IPS-11a (cell line): Measurements from ENCODE around the gene CYP4F2.
A peak's percentile ranks its signal among the peaks of the same experiment; 100 is the strongest.
"Not testable (repeated sequence)": the region's sequence is repeated elsewhere in the genome, so short reads cannot be mapped to it uniquely, and the experiment has no call there.

Experiments used
- H3K4me3 ChIP-seq: one replicate; pipeline ENCODE4 v1.5.1; 2013; ENCODE audit warnings: low read depth, low read length, control low read depth

CYP4F2 gene

DNA sequence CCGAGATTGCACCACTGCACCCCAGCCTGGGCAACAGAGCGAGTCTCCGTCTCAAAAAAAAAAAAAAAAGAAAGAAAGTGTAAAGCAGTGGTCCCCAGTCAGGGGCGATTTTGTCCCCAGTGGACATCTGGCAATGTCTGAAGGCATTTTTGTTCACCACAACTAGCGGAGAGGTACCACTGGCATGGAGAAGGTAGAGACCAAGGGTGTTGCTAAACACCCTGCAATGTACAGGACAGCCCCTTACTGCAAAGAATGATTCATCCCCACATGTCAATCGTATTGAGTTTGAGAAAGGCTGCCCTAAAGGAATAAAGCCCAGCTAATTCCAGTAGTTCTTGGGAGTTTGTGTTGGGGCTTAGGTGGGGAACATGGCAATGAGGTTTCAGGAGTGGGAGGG lies 38.7 kb downstream of the CYP4F2 start:
- no peak overlapping the region for H3K4me3 ChIP-seq

DNA sequence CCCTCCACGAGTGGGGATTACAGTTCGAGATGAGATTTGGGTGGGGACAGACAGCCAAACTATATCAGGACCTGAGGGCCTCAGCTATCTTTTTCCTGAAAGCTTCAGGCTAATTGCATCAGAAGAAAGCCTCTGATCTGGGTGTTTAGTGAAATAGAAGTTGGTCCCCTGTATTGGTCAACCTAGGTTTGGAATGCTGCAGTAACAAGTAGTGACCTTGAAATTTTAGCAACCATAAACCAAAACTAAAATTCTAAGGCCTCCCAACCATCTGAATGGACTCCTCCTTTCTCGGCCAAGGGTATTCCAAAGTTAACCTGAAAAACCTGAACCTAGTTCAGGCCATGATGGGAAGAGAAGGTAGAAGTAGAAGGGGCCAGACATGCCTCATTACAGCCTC lies 47.5 kb downstream of the CYP4F2 start:
- no peak overlapping the region for H3K4me3 ChIP-seq

DNA sequence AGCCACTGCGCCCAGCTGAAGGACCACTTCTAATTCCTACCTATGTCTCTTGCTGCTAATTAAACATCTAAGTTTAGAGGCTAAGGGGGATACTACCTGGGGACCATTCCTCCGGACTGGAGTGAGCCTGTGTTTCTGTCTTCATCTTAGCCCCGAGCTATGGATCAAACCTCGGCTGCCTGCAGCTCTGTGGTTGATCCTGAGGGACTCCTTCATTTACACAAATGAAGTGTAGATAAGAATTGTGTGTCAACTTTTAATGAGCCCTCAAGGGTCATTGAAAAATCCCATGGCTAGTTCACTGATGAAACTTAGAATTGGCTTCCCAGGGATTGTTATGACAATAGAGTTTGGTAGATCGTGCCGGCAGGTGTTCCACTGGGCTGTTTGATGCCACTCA lies 51.0 kb downstream of the CYP4F2 start:
- H3K4me3 ChIP-seq: no peak overlapping the region

DNA sequence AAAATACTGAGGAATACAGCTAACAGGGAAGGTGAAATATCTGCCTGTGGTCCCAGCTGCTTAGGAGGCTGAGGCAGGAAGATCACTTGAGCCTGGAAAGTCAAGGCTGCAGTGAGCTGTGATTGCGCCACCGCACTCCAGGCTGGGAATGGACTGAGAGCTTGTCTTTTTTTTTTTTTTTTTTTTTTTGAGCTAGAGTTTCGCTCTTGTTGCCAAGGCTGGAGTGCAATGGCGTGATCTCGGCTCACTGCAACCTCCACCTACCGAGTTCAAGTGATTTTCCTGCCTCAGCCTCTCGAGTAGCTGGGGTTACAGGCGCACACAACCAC lies 54.0 kb downstream of the CYP4F2 start:
- not testable (repeated sequence) for H3K4me3 ChIP-seq

DNA sequence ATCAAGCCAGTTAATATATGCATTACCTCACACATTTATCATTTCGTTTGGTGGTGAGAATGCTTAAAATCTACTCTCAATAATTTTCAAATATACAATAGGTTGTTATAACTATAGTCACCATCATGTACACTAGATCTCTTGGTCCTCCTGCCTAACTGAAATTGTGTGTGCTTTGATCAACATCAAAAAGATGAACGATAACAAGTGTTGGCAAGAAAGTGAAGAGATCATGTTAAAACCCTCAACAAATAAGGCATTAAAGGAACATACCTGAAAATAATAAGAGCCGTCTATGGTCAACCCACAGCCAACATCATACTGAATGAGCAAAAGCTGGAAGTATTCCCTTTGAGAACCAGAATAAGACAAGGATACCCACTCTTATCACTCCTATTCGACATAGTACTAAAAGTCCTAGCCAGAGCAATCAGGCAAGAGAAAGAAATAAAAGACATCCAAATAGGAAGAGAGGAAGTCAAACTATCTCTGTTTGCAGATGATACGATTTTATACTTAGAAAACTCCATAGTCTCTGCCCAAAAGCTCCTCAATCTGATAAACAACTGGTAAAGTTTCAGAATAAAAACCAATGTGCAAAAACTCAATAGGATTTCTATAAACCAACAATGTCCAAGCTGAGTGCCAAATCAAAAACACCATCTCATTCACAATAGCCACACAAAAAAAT lies 54.5 kb downstream of the CYP4F2 start:
- H3K4me3 ChIP-seq: no peak overlapping the region

DNA sequence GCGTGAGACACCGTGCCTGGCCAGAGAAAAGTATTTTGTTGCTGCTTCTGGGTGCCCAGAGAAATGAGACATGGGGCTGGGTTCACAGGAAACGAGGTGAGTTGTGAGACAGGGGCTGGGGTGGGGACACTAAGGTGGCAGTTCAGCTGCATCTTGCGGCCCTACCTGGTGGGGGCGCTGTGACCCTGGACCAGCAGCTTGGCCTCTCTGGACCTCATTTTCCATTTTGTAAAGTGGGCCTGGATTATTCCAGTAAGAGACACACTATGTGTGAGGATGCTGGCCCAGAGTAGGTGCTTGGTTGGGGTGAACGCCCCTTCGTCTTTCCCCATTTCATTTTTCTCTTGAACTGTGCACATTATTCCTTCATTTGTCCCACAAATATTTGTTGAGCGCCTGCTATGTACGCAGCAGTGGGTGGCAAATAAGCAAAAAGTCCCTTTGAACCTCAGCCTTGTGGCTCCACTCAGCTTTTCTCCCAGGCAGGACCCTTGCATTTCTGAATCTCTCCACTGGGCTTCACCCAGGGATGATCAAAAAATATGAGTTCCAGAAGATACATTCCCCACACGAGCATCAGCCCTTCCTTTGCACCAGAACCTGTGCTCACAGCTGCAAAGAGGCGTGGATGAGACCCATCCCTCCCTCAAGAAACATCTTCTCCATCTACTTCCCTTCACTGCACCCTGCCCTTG lies 55.9 kb downstream of the CYP4F2 start:
- no peak overlapping the region for H3K4me3 ChIP-seq

DNA sequence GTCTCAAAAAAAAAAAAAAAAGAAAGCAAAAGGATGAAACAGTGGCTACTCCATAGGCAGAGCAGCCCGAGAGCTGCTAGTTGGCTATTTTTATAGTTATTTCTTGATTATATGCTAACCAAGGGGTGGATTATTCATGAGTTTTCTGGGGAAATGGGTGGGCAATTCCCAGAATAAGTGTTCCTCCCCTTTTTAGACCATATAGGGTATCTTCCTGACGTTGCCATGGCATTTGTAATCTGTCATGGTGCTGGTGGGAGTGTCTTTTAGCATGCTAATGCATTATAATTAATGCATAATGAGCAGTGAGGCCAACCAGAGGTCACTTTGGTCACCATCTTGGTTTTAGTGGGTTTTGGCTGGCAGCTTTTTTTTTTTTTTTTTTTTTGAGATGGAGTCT lies 57.0 kb downstream of the CYP4F2 start:
- no peak overlapping the region for H3K4me3 ChIP-seq

DNA sequence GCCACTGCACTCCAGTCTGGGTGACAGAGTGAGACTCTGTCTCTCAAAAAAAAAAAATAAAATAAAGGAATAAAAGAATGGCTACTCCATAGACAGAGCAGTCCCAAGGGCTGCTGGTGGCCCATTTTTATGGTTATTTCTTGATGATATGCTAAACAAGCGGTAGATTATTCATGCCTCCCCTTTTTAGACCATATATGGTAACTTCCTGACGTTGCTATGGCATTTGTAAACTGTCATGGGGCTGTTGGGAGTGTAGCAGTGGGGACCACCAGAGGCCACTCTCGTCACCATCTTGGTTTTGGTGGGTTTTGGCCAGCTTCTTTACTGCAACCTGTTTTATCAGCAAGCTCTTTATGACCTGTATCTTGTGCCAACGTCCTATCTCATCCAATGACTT lies 58.0 kb downstream of the CYP4F2 start:
- not testable (repeated sequence) for H3K4me3 ChIP-seq

DNA sequence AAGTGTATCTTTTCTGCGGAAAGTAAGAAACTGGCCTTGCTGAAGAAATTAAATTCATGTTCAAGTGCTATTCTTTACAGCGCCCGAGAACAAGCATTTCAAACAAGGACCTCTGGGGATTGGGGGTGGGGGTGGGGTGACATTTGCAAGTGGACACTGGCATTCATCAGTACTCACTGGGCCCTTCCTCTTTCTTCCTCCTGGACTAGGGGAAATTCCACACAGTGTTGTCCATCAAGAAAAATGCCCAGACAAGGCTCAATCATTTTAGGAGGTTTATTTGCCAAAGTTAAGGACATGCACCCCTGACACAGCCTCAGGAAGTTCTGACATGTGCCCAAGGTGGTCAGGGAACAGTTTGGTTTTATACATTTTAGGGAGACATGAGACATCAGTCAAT lies 59.5 kb downstream of the CYP4F2 start:
- H3K4me3 ChIP-seq: no peak overlapping the region

DNA sequence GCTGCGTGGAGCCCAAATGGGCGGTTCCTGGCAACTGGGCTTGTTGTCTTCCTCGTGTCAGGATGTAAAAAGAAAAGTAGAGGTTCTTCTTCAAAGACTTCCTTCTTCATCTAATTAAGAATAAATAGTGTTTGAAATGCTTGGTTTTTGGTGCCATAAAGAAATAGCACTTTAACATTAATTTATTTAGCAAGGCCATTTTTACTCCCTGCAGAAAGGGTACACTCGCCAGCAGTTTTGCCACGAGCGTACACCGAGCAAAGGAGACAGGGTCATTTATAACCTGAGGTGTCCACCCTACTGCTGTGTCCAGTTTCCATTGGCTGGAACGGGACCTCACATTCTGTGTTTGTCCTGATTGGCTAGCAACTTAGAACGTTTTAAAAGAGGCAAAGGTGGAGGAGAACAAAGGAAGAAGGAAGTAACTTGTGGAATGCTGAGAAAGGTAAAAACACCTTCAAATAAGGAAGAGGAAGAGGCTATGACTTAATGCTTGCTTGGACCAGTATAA lies 60.6 kb downstream of the CYP4F2 start:
- H3K4me3 ChIP-seq: peak overlapping the region; percentile 13

DNA sequence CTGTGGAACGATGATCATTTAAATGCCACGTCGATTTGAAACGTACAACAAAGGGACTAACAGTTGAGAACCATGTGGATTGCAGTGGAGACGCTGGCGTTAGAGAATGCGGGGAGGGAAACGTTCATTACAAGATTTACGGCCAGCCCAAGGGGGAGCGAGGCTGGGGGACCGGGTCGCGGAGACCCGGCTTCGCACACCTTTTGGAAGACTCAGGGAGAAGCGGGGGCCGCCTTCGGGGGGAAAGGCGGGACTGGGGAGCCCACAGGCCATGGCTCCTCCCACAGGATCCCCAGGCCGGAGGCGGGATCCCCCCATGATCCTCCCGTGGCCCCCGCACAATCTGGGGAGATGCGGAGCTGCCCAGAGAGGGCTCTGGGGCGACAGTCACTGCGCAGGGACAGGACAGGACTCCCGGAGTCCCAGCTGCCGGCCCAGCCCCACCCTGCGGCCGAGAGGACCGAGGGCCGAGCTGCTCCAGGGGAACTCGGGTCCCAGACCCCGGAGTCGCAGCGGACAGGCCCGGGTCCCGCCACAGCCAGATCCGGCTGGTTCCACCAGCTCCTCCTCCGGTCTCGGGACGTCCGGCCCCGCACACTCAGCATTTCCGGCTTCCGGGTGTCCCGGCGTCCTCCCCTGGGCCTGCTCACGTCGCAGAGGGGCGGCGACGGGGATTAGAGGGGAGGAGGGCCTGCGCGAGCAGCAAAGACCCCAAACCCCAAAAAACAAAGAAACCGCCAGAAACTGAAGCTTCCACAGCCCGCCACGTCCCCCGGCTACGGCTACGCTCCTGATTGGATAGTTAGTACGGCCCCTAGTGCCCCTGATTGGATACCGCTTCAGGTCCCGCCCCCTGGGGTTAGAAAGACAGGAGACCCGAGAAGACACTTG lies 61.3 kb downstream of the CYP4F2 start:
- peak overlapping the region; percentile 62 for H3K4me3 ChIP-seq

DNA sequence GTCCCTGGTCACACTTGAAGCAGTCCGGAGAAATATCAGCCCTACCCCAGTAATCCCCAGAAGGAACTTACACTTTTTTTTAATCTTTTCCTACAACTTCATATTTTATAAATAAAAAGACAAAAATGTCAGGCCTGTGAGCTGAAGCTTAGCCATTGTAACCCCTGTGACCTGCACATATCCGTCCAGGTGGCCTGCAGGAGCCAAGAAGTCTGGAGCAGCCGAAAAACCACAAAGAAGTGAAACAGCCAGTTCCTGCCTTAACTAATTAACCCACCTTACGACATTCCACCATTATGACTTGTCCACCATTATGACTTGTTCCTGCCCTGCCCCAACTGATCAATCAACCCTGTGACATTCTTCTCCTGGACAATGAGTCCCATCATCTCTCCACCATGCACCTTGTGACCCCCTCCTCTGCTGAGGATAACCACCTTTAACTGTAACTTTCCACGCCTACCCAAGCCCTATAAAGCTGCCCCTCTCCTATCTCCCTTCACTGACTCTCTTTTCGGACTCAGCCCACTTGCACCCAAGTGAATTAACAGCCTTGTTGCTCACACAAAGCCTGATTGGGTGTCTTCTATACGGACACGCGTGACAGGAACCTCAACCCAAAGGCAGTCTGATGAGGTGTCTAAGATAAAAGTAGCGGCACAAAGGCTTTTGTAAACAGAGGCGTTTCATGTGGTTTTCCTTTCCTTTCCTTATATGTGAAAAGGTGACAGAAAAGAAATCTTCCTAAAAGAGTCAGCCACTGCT lies 62.1 kb downstream of the CYP4F2 start:
- peak overlapping the region; percentile 62 for H3K4me3 ChIP-seq

DNA sequence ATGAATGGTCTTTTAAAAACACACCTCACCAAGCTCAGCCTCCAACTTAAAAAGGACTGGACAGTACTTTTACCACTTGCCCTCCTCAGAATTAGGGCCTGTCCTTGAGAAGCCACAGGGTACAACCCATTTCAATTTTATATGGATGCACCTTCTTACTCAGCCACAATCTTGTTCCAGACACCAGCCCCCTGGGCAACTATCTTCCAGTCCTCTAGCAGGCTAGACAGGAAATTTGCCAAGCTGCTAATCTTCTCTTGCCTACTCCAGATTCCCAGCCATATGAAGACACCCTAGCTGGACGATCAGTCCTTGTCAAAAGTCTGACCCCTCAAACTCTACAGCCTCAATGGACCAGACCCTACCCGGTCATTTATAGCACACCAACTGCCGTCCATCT lies 63.6 kb downstream of the CYP4F2 start:
- H3K4me3 ChIP-seq: not testable (repeated sequence)

DNA sequence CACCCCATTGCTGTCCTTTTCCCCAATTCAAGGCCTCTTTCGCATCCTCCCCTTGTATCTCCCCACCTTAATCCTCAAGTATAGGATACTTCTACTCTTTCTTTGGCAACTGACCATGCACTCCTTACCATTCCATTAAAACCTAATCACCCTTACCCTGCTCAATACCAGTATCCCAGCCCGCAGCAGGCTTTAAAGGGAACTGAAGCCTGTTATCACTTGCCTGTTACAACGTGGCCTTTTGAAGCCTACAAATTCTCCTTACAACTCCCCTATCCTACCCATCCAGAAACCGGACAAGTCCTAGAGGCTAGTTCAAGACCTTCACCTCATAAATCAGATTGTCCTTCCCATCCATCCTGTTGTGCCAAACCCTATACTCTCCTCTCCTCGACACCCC lies 66.2 kb downstream of the CYP4F2 start:
- no peak overlapping the region for H3K4me3 ChIP-seq

DNA sequence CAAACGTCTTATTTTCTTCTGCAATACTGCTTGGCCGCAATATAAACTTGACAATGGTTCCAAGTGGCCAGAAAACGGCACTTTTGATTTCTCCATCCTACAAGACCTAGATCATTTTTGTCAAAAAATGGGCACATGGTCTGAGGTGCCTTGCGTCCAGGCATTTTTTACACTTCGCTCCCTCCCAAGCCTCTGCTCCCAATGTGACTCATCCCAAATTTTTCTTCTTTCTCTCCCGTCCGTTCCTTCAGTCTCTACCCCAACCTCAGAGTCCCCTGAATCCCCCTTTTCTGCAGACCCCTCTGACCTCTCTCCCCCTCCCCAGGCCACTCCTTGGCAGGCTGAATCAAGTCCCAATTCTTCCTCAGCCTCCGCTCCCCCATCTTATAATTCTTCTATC lies 68.1 kb downstream of the CYP4F2 start:
- H3K4me3 ChIP-seq: no peak overlapping the region

DNA sequence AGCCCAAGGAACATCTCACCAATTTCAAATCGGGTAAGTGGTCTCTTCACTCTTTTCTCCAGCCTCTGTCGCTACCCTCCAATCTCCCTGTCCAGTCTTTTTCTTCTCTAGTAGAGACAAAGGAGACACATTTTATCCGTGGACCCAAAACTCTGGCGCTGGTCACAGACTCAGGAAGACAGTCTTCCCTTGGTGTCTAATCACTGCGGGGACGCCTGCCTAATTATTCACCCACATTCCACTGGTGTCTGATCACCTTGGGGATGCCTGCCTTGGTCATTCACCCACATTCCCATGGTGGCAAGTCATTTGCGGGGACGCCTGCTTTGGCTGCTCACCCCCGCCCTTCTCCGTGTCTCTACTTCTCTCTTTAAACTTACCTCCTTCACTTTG lies 68.6 kb downstream of the CYP4F2 start:
- no peak overlapping the region for H3K4me3 ChIP-seq

DNA sequence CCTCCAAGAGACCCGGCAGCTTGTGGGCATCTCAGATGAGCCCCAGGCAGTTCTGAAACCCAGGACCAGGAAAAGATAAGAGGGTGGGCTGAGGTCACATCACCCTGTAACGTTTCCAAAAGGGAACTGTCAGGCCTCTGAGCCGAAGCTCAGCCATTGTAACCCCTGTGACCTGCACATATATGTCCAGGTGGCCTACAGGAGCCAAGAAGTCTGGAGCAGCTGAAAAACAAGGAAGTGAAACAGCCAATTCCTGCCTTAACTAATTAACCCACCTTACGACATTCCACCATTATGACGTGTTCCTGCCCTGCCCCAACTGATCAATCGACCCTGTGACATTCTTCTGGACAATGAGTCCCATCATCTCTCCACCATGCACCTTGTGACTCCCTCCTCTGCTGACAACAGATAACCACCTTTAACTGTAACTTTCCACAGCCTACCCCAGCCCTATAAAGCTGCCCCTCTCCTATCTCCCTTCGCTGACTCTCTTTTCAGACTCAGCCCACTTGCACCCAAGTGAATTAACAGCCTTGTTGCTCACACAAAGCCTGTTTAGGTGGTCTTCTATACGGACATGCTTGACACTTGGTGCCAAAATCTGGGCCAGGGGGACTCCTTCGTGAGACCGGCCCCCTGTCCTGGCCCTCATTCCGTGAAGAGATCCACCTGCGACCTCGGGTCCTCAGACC lies 69.1 kb downstream of the CYP4F2 start:
- H3K4me3 ChIP-seq: not testable (repeated sequence)

DNA sequence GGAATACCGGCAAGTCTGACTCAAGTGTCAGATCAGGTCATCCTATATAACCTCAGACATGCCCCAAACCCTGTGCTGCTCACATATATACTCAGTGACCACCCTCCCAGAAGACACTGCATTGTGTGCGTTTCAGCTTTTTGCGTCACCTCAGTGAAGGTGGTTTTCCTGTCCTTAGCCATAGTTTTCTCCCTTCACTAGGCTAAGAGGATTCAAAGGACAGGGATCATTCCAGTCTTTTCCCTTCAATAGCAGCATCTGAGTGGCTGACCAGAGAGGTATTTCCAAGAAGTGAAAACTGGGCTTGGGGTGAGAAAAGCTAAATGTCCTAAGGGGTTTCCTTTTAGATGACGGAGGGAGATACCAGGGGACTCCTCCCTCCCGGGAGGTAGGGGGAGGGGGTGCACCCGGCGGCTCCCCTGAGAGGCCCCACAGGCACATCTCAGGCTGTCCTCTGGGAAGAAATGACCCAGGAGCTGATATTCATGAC lies 69.7 kb downstream of the CYP4F2 start:
- no peak overlapping the region for H3K4me3 ChIP-seq
